GM10847 (cell line): Measurements from ENCODE around the gene CYP4V2.

Experiments
- POLR2A ChIP-seq: IDR thresholded peaks from 2 replicates; pipeline ENCODE4 v1.6.1; 2011; ENCODE audit not compliant: insufficient read length; ENCODE audit errors: extremely low read depth

CYP4V2 gene

DNA sequence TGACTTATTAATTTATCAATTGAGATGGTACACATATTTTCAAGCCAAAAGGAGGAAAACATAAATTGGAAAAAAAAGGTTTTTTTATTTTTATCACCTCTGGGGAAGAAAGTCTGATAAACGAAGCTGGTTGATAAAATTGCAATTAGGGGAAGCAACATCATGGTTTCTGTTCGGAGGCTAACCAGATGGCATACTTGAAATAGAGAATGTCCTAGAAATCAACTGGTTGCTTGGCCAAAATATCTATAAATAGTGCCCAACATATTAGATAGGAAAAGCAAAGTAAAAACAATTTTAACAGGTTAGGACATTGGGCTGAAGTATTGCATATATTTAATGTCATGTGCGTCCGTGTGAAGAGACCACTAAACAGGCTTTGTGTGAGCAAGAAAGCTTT lies 50.2 kb downstream of the CYP4V2 start:
- TF ChIP-seq POLR2A: no peak

DNA sequence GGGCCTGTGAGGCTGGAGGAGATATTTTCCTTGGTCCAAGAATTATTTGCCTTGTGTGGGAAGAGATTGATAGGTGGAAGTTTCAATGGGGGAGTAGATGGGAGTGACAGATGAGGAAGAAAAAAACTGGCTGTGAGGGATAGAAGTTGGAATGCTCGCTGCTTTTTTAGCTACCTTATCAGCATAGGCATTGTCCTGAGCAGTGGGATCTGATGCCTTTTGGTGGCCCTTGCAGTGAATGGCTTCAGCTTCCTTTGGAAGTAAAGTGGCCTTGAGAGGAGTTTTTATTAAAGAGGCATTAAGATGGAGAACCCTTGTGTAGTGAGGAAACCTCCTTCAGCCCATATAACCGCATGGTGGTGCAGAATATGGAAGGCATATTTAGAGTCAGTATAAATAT lies 52.0 kb downstream of the CYP4V2 start:
- TF ChIP-seq POLR2A: no peak

DNA sequence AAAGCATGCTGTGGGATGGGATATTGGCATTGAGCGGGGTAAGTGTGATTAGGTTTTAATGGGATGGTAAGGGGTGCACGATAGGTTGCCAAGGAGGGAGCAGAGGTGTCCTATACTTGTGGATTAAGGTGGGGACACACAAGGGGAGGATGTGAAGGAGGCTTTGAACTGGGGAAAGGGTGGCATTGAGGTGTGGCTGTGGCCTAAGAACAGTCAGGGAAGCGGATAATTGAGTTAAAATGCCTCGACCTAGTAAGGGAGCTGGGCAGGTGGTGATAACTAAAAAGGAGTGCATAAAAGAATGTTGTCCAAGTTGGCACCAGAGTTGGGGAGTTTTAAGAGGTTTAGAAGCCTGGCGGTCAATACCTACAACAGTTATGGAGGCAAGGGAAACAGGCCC lies 53.5 kb downstream of the CYP4V2 start:
- no peak for TF ChIP-seq POLR2A

DNA sequence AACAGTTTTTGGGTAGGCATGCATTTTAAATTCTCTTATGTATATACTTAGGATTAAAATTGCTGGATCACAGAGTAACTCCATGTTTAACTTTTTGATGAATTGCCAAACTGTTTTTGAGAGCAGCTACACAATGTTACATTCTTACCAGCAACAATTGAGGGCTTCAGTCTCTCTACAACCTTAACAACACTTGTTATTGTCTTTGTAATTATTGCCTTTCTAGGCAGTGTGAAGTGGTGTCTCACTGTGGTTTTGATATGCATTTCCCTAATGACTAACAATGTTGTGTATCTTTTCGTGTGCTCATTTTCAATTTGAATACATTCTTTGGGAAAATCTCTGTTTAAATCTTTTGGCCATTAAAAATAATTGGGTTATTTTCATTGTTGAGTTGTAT lies 57.3 kb downstream of the CYP4V2 start:
- TF ChIP-seq POLR2A: no peak

DNA sequence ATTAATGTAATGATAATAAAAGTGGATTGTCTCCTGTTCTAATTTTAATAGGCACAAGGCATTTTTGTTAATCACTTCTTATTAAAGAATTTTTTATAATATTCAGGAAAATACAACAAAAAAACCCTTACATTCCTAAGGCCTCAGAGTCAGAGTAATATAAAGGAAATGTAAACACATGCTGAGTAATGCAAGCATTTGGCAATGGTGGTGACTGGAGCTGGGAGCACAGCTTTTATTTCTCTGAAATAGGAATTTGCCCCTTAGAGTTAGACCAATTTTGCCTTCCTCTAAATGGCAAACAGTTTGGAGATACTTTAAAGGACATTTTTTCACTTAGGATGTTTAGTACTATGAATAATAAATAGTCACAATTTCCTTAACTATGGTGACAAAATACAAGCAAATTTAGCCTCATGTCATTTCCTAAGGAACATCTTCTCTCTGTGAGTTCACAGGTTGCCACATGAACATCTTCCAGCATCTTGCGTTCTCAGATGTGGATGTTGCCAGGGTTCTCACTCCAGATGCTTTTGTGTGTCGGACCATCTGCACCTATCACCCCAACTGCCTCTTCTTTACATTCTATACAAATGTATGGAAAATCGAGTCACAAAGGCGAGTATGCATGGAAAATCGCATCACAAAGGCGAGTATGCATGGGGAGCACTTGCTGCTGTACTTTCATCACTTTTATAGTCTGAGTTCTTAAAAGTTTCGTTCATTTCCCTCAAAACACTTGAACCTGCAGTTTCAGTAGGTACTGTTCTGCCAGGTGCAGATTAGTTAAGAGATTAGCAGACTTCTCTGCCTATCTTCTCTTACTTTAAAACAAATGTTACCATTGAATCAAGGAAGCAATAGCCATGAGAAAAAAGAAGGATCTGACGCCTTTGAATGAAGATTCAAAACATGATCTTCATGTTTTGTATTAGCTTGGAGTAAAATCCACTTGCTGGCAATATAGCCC lies 58.7 kb downstream of the CYP4V2 start:
- TF ChIP-seq POLR2A: no peak

DNA sequence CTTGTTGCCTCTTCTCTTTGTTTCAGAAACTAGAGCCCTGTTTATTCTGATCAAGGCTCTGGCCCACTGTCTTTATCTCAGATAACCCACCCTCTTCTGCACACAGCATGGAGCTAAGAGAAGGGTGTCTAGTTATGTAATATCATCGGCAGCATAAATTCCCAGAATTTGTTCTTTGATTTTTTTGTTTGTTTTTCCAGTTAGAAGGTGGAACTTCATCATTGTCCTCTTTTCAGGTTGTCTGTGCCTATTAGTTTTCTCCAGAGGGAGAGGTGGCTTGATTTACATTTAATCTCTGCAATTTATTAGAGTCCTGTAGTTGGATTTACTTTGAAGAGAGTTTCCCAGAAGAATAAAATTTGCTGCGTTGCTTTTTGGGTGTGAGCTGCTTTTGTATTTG lies 59.4 kb downstream of the CYP4V2 start:
- TF ChIP-seq POLR2A: no peak

DNA sequence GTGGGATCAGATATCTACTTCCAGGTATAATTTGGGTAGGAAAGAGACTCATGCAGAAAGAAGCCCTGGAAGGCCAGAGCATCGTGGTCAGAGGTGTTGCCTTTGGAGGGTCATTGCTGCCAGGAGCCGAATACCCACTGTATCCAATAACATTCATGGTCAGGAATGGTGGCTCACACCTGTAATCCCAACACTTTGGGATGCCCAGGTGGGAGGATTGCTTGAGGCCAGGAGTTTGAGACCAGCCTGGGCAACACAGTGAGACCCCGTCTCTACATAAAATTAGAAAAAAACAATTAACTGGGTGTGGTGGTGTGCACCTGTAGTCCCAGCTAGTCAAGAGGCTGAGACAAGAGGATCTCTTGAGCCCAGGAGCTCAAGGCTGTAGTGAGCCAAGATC lies 63.8 kb downstream of the CYP4V2 start:
- no peak for TF ChIP-seq POLR2A

DNA sequence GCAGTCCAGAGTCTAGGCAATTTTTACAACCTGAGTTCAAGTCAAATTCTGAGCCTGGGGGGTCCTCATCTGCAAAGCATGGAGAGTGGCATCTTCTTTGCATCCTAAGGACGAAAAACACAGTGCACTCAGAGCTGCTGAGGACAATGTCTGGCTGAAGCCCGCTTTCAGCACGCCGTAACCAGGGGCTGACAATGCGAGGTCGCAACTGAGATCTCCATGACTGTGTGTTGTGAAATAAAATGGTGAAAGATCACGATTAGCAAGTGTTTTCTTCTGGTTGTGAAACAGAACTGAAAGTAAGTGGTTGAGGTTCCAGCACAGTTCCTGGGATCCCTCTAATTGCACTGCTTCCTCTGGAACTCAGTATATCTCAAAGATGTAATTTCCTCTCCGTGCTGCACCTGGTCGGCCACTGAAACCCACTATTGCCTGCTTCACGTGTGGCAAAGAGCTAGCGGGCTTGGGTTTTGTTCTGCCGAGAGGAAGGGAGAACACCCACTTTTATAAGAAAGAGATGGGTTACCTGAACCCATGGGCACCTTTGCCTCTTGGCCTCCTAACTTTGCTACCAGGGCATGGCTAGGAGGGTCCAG lies 66.9 kb downstream of the CYP4V2 start:
- no peak for TF ChIP-seq POLR2A

DNA sequence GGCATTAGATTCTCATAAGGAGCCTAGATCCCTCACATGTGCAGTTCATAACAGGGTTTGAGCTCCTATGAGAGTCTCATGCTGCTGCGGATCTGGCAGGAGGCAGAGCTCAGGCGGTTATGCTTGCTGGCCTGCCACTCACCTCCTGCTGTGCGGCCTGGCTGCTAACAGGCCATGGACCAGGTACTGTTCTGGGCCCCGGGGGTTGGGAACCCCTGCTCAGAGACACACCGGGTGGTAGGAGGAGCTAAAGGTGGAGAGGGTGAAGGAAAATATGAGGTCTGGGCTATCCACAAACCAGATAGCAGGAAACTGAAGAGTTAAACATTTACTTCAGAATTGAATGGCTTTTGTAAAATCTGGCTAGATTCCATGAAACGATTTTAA lies 68.7 kb downstream of the CYP4V2 start:
- no peak for TF ChIP-seq POLR2A
